Dermis microvascular lymphatic vessel endothelial cell (primary cell): ENCODE measurements around the gene TMEM141. TPM values are rescaled to one million over a fixed set of nuclear protein-coding genes. Genes with fewer than 3 reads are reported as not detected.
"Not testable (repeated sequence)": the region's sequence is repeated elsewhere in the genome, so short reads cannot be mapped to it uniquely, and the experiment has no call there.

Experiments used
- DNase-seq, 2 donors: peaks; one replicate each; pipeline versions ENCODE4 v3.0.0 to v3.0.0-alpha.2; 2010; ENCODE audit warnings: low read depth in 2 of 2
- total RNA-seq: library from RNA; depleted of rRNA; stranded (reverse); fragments of >200 nt; gene quantifications from 2 replicates; pipeline ENCODE4 v1.2.1, GENCODE V29; 2014

TMEM141 gene
- total RNA-seq, 1 donor from 2014 or later, result 58.8 TPM

DNA sequence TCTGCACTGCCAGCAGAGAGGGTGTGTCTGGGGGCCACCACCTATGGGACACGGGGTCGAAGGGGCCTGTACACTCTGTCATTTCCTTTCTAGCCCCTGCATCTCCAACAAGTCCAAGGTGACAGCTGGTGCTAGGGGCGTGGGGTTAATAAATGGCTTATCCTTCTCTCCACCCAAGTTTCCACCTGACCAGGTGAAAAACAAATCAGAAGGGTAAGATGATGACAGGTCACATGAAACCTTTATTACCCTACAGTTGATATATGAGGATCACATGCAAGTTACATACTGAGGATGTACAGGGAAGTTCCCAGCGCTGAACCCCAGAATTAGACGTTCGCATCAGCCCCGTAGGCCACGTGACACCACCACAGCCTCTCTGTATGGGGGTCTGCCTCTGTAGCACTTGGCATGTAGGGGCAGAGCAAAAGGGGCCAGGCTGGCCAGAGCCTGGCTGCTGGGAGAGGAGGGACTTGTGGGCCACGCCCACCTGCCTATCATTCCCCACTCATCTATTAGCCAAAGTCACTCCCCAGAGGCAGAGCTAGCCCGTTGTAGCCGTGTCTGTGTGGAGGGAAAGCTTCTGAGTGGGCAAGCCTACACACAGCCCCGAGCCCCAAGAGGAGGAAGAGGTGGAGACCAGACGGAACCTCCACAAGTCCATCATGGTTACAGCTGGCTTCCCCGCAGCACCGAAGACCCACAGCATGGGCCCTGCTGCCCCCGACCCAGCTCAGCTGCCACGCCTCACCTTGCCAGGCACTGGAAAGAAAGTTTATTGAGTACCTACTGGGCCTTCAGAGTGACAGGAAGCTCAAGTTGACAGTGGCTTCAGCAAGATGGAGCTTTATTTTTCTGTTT lies 2.2 kb downstream of the TMEM141 start:
- DNase-seq, result no peak

DNA sequence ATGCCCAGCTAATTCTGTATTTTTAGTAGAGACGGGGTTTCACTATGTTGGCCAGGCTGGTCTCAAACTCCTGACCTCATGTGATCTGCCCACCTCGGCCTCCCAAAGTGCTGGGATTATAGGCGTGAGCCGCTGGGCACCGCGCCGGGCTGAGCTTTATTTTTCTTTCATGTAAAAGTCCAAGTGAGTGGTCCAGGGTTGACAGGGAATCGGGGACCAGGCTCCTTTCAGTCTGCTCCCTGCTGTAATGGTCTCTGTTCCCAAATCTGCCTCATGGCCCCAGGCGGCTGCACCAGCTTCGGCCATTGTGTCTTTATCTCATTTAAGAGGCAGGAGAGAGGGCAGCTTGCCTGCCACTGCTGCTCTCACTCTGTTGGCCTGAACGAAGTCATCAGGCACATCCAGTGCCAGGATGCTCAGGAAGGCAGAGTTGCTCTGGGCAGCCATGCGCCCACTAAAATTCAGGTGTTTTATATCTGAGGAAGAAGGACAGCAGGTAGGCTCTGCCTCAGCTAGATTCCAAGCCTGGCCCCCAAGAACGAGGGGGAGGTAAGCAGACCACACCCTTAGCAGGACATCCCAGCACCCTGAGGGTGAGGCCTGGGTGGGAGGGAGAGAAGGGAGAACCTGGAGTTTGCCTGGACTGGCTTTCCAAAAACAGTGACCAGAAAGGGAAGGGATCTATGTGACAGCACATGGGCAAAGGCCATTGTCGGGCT lies 3.3 kb downstream of the TMEM141 start:
- no peak for DNase-seq

DNA sequence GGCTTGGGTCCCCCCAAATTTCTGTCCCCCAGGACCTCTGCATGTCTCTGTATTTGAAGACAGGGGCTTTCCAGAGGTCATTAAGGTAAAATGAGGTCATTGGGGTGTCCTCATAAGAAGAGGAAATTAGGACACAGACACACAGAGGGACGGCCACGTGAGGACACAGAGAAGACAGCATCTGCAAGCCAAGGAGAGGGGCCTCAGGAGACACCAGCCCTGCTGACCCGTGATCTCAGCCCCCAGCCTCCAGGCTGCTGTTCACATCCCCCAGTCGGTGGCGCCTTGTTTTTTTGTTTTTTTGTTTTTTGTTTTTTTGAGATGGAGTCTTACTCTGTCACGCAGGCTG lies 3.8 kb downstream of the TMEM141 start:
- DNase-seq, result no peak

DNA sequence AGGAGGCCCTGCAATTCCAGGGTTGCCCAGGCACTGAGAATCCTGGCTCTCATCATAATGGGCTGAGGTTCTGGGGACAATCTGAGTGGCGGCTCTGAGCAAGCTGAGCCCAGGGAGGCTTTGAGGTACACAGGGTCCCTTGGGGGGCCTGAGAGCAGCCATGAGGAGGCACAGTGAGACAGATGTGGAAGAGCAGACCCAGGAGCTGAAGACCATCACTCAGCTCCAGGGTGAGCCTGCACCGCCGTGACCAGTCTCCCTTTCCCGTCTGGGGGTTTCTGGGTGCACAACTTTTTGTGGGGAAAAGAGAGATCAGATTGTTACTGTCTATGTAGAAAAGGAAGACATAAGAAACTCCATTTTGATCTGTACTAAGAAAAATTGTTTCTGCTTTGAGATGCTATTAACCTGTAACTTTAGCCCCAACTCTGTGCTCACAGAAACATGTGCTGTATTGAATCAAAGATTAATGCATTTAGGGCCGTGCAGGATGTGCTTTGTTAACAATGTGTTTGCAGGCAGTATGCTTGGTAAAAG lies 5.2 kb downstream of the TMEM141 start, which contains the start of gene CCDC183:
CCDC183 (plus strand) TSS at position 101 of the 537 bp plus-strand sequence; CDS start at position 161, 60 bp downstream.
- DNase-seq, result no peak

DNA sequence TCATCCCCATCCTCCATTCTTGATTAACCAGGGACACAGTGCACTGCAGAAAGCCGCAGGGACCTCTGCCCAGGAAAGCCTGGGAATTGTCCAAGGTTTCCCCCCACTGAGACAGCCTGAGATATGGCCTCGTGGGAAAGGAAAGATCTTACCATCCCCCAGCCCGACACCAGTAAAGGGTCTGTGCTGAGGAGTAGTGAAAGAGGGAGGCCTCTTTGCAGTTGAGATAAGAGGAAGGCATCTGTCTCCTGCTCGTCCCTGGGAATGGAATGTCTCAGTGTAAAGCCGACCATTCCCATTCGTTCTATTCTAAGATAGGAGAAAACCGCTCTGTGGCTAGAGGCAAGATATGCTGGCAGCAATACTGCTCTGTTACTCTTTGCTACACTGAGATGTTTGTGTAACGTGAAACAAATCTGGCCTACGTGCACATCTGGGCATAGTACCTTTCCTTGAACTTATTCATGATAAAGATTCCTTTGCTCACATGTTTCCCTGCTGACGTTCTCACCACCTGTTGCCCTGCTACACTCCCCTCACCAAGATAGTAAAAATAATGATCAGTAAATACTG lies 5.7 kb downstream of the TMEM141 start:
- not testable (repeated sequence) for DNase-seq

DNA sequence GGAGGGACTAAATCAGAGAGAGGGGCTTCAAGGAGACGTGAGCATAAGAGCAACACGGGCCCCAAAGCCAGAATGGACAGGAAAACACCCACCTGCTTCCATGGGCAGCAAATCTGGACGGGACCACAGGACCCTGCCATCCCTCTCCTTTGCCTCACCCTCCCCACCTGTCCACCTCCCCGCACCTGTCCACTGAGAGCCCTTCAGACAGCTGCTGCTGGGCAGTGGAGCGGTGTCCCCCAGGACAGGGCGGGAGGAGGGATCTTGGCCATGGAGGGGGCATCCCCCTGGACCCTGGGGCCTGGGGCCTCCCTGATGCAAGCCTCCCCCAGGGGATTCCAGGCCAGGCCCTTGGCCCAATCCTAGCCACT lies 7.5 kb downstream of the TMEM141 start:
- DNase-seq, result no peak

DNA sequence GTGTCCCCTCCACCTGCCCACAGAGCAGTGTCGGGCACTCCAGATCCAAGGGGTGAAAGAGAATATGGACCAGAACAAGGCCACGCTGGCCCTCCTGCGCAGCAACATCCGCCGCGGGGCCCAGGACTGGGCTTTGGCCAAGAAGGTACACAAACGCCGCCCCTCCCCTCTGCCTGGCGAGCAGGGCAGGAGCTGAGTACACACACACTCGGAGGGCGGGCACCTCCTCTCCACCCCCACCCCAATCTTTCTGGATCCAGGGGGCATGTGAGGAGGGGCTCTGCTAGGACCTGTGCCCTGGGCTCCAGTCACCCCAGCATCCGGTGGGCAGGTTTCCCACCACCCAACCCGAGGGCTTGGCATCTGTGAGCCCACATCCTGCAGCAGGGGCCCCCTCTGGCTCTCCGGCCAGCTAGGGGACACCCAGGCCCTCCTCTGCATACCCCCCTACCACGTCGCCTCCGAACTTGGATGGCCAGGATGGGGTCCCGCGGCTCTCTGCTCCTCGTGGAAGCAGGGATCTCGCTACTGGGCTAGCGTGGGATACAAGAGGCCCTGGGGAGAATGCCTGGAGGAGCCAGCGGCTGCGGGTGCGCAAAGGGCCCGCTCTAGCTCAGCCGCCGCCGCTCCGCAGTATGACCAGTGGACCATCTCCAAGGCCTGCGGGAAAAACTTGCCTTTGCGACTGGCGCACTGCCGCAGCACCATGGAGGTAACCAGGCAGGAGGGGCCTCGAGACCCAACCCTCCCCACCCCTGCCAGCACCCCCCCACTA lies 8.1 kb downstream of the TMEM141 start:
- no peak for DNase-seq

DNA sequence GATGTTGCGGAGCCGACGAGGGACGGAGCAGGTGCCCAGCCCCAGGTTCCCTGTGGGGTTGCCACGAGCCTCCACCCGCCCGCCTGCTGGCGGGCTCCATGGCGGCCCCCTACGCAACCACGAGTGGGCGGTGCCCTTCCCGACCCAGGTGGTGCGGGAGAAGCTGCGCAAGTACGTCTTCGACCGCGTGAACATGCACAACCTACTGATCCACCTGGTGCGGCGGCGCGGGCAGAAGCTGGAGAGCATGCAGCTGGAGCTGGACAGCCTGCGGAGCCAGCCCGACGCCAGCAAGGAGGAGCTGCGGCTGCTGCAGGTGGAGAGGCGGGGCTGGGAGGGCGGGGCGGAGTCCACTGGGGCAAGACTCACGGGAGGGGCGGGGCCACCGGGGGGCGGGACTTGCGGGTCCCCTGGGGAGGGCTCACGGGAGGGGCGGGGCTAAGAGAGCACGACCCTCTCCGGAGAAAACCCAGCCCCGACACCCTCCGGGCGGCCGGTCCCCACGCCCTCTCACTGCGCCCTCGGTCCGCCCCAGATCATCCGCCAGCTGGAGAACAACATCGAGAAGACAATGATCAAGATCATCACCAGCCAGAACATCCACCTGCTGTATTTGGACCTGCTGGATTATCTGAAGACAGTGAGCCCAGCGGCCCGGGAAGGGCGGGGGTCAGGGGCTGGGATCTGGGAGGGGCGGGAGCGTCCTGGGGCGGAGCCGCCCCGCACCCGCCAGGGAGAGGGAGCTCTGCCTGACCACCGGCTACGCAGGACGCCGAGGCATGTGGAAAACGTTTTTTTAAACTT lies 8.9 kb downstream of the TMEM141 start:
- peak; percentile 11 to 69 for DNase-seq

DNA sequence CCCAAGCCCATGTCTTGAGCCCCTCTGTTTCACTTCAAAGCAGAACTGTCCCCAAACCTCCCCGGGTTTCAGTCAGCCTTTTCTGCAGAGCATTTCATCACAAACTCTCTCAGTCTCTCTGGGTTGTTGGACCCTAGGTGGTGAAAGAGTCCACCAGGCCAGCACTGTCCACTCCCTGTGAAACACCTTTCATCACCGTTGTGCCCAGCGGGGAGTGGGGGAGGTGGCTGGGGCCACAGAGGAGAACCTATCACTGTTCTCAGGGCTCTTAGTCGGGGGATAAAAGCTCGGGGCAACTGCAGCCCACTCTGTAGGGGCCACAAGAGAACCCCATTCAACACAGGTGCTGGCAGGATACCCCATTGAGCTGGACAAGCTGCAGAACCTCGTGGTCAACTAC lies 11.2 kb downstream of the TMEM141 start:
- DNase-seq, result no peak

DNA sequence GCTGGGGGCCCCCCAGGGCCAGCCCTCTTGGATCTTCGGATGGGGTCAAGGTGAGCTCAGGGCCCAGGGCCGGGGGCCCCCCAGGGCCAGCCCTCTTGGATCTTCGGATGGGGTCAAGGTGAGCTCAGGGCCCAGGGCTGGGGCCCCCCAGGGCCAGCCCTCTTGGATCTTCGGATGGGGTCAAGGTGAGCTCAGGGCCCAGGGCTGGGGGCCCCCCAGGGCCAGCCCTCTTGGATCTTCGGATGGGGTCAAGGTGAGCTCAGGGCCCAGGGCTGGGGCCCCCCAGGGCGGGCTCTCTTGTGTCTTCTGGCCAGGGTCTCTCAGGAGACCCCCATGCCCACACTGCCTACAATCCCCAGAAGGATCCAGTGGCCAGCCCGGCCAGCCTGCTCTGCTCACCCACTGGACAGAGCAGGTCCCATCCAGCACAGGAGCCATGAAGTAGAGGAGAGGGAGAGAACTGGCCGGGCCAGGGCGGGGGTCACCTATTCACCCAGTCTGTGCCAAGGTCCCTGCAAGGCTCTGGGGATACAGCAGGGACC lies 11.9 kb downstream of the TMEM141 start:
- not testable (repeated sequence) for DNase-seq

DNA sequence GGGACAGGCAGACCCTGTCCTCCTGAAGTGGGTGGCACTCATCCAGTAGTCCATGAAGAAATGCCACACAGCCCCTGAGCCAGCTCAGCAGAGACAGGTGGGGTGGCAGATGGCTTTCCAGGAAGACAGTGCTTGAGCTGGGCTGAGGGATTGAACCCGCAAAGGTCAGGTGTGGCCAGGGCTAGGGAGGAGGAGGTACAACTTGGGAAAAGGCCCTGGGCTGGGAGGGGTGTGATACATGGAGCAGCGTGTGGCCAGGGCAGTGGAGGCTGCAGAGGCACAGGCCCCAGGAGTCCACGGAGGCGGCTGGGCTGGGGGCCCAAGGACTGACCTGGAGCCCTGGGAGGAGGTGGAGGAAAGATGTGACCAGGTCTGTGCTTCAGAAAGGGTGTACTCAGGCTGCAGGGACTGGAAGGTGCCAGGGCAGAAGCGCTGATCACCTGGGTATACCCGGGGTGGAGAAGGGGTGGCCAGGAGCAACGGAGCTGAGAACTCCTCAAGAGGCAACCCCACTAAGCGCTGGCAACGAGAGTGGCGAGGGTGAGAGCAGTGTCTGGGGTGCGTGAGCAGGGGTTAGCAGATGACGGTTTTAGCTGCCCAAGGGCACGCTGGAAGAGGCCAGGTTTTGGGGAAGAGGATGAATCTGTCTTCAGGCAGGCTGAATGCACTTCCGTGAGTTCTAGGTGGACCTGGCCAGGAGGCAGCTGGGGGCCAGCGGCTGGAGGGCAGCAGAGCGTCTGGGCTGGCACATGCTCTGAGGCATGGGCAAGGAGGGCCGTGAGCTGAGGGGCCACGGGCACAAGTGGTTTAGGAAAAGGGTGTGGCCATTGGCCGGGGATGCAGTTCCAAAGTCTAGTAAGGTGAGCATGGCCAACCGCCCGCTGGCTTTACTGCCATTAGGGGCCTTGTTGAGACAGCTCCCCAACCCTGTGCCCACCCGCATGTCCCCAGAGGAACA lies 12.7 kb downstream of the TMEM141 start:
- no peak for DNase-seq

DNA sequence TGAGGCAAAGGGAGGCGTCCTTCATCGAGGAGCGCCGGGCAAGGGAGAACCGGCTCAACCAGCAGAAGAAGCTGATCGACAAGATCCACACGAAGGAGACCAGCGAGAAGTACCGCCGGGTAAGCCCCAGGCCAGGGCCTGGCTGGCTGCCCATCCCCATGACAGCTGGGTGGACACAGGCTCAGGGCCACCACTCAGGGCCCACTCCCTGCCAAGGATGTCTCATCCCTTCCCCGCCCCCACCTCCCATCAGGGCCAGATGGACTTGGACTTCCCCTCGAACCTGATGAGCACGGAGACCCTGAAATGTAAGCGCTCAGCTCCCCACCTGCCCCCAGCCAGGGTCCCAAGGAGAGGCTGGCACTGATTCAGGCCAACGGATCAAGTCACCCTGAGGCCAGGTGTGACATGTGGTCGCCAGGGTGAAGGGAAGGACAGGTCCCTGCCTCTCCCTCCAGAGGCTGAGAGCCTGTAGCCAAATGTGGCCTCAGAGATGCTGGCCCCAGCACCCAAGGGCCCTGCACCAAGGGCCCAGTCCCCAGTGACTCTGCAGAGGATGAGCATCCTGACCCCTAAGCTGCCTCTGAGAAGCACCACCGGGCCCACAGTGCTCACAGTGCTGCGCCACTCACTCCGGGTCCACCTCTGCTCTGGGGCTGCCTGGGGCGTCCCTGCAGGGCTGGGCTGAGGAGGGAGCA lies 13.5 kb downstream of the TMEM141 start:
- DNase-seq, result no peak

DNA sequence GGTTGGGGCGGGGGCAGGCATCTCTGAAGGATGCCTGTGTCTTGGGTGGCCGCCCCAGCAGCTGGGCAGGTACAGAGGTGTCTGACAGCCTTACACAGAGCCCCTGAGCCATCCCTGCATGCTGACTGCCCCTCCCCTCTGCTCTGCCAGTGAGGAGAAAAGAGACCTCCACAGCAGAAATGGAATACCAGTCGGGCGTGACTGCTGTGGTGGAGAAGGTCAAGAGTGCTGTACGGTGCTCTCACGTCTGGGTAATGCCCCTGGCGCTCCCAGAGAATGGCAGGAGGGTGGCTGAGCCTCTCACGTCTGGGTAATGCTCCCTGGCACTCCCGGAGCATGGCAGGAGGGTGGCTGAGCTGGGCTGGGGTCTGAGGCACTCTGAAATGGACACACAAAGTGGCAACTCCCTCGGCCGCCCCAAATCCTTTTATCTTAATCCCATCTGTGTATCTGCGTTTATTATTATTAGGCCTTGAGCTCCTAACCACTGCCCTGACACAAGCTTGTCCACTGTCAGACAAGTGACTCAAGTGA lies 14.1 kb downstream of the TMEM141 start:
- DNase-seq, result no peak

DNA sequence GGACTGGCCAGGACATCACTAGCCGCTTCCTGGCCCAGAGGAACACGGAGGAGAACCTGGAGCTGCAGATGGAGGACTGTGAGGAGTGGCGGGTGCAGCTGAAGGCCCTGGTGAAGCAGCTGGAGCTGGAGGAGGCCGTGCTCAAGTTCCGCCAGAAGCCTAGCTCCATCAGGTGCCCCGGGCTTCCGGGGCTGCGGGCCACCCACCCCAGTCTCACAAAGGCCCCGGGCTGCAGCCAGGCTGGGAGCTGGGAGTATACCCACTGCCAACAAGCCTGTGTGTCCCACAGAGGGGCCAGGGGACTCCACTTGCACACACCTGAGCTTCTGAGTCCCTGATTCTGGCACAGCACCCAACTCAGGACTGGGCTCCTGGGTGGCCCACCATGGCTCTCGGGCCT lies 14.9 kb downstream of the TMEM141 start:
- DNase-seq, result no peak

DNA sequence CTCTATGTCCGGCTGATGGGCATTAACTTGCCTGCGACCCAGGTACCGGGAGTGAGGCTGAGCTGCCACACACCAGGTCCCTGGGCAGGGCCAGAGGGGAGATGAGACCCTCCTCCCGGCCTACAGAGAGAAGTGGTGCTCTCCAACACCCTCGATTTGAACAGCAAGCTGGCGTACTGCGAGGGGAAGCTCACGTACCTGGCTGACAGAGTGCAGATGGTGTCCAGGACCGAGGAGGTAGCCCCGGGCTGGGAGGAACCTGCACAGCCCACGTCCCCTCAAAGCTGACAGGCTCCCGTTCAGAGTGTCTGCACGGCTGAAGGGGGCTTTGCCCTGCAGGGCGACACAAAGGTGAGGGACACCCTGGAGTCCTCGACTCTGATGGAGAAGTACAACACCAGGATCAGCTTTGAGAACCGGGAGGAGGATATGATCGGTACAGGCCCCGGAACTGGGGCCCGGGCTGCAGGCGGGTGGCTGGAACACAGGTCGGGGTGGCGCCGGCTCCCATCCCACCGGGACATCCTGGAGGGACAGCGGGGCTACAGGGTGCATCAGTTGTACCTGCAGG lies 15.6 kb downstream of the TMEM141 start:
- no peak for DNase-seq

DNA sequence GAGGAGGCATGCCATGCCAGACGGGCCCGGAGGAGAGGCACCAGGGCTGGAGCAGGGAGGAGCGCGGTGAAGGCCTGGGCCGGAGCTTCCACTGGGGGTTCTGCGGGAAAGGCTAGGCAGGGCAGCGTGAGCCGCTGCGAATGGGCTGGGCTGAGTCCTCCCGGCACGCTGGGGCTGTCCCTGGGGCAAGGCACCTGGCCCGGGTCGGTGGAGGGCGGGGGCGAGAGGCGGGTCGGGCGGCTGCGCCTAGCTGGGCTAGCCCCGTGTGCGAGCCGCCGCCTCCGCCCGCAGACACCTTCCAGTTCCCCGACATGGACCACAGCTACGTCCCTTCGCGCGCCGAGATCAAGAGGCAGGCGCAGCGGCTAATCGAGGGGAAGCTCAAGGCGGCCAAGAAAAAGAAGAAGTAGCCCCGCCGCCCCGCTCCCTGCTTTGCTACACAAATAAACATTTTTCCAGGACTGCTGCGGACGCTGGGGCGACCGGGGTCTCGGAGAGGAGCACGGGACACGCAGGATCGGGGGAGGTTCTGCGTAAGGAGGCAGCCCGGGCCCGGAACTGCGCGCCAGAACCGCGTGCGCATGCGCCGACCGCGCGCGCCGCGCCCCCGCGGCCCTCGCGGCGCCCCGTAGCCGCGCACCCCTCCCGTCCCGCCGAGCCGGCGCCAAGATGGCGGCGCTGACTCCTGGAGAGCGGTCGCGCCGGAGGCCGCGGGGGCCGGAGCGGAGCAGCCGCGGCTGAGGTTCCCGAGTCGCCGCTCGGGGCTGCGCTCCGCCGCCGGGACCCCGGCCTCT lies 16.3 kb downstream of the TMEM141 start, which contains the start of gene RABL6:
RABL6 (plus strand) TSS at position 668 of the 794 bp plus-strand sequence. CDS start 249 bp downstream, outside the sequence.
- DNase-seq, result peak; percentile 40 to 80
